ENCODE measurements around the gene CACNB2.

Gene CACNB2

DNA sequence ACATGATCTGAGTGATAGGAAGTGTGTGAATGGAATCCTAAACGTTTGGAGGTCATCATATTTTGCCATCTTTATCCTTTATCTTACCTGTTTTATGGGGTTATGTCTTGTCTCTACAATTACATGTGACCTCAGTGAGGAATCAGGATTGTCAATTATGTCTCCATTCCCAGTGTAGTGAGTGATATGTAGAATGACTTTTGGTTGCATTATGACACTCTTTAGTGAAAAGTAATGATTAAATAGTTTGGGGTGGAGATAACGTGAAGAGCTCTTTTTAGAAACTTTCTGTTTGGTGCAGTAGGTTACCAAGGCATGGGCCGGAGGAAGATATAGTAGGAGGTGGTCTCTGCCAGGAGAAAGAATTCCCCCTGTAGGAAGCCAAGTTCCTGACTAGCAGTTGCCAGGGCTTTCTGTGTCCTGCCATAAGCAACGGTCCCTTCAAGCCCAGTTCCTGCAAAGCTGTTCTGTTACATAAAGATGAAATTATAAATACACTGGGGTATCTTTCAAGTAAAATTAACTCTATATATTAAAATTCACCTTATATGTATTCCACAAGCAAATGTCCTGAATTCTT, 282.9 kb downstream of the CACNB2 start:
- peaks cover under 1% of the 10 kb centered on the region for H3K27me3 Mint-ChIP-seq (ENCODE audit: low read depth, poor library complexity)
- H3K27ac Mint-ChIP-seq: no peak overlapping the region
- DNase-seq: no peak
- H3K36me3 Mint-ChIP-seq (ENCODE audit: low read depth): no peaks in the 10 kb centered on the region
- H3K9me3 Mint-ChIP-seq: no peaks in the 10 kb centered on the region
- TF ChIP-seq, protein P1, sequence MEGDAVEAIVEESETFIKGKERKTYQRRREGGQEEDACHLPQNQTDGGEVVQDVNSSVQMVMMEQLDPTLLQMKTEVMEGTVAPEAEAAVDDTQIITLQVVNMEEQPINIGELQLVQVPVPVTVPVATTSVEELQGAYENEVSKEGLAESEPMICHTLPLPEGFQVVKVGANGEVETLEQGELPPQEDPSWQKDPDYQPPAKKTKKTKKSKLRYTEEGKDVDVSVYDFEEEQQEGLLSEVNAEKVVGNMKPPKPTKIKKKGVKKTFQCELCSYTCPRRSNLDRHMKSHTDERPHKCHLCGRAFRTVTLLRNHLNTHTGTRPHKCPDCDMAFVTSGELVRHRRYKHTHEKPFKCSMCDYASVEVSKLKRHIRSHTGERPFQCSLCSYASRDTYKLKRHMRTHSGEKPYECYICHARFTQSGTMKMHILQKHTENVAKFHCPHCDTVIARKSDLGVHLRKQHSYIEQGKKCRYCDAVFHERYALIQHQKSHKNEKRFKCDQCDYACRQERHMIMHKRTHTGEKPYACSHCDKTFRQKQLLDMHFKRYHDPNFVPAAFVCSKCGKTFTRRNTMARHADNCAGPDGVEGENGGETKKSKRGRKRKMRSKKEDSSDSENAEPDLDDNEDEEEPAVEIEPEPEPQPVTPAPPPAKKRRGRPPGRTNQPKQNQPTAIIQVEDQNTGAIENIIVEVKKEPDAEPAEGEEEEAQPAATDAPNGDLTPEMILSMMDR (IDR thresholded peaks at IDR 0.05): no peak
- no peaks in the 10 kb centered on the region for H3K4me1 Mint-ChIP-seq
- H3K4me3 Mint-ChIP-seq: no peak overlapping the region

DNA sequence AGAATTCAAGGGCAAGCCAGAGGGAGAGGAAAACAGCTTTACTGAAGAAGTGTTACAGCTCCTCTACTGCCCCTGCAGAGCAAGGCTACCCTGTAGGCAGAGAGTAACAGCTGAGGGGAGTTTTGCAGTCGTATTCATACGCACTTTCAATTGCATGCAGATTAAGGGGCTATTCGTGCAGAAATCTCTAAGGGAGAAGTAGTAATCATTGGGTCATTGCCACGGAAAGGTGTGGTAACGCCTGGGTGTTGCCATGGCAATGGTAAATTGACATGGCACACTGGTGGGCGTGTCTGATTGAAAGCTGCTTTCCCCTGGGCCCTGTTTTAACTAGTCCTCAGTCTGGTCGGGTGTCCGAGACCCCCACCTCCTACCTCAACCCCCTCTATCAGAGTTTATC, 284.0 kb downstream of the CACNB2 start:
- Mint-ChIP-seq H3K4me1 (no peaks in the 10 kb centered on the region), H3K27ac (no peak overlapping the region), H3K27me3 (ENCODE audit: low read depth, poor library complexity) (peaks cover 3% of the 10 kb centered on the region), H3K36me3 (ENCODE audit: low read depth) (no peaks in the 10 kb centered on the region), H3K9me3 (no peaks in the 10 kb centered on the region), H3K4me3 (no peak overlapping the region)
- no peak for DNase-seq
- TF ChIP-seq, protein P1 (IDR thresholded peaks at IDR 0.05): no peak

DNA sequence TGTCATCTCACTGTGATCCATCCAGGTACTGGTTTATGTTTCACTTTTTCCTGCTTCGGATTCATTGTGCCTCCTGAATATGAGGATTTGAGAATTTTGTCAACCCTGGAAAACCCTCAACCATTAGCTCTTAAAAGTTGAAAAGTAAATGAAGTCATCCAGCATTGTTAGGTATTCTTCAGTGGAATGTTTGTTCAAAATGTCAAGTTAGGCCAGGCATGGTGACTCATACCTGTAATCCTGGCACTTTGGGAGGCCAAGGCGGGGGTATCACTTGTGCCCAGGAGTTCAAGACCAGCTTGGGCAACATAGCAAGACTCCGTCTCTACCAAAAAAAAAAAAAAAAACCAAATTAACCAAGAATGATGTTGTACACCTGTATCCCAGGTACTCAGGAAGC, 289.1 kb downstream of the CACNB2 start:
- Mint-ChIP-seq H3K36me3 (ENCODE audit: low read depth) (no peaks in the 10 kb centered on the region), H3K27me3 (ENCODE audit: low read depth, poor library complexity) (peaks cover 3% of the 10 kb centered on the region), H3K4me3 (no peak overlapping the region), H3K4me1 (no peaks in the 10 kb centered on the region), H3K27ac (no peak overlapping the region), H3K9me3 (no peaks in the 10 kb centered on the region)
- DNase-seq: no peak
- TF ChIP-seq, protein P1 (IDR thresholded peaks at IDR 0.05): no peak

DNA sequence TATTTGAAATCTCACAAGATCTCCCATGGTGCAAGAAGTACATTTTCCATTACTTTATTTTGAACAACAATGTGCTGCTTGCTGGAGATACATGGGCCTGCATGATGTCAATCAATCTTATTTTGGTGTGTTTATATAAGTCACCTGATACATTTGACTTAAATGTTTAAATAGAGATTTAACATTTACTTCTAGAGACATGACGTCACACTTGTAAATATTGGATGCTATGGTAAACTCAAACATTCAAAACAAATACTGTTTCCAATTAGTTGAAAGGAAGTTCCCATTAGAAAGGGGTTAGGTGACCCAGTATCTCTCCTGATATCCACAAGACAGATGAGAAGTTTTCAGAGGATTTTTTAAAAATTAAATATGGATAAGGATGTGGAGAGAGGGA, 296.7 kb downstream of the CACNB2 start:
- Mint-ChIP-seq H3K9me3 (peaks cover 5% of the 10 kb centered on the region), H3K27me3 (ENCODE audit: low read depth, poor library complexity) (peaks cover 3% of the 10 kb centered on the region), H3K4me3 (no peak overlapping the region), H3K27ac (no peak overlapping the region), H3K4me1 (no peaks in the 10 kb centered on the region), H3K36me3 (ENCODE audit: low read depth) (no peaks in the 10 kb centered on the region)
- DNase-seq: no peak
- TF ChIP-seq, protein P1 (IDR thresholded peaks at IDR 0.05): no peak

DNA sequence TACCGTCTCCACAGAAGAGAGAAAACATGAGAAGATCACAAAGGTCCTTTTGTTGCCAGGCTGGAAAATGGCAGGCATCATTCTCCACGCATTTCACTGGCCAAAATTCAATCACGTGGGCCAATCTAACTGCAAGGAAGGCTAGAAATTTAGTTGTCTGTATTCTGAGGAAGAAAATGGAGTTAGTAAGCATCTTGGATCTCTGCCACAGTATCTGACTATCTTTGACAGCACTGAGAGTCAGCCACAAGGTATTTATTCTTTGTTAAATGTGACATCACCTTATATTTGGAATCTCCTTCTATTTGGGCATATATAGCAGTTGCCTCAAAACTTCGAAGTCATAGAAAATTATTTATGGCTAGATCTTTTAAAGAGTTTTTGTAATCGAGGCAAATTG, 297.3 kb downstream of the CACNB2 start:
- Mint-ChIP-seq H3K9me3 (peaks cover 5% of the 10 kb centered on the region), H3K4me1 (no peaks in the 10 kb centered on the region), H3K36me3 (ENCODE audit: low read depth) (no peaks in the 10 kb centered on the region), H3K27ac (no peak overlapping the region), H3K4me3 (no peak overlapping the region), H3K27me3 (ENCODE audit: low read depth, poor library complexity) (peaks cover 3% of the 10 kb centered on the region)
- DNase-seq: no peak
- TF ChIP-seq, protein P1 (IDR thresholded peaks at IDR 0.05): no peak

DNA sequence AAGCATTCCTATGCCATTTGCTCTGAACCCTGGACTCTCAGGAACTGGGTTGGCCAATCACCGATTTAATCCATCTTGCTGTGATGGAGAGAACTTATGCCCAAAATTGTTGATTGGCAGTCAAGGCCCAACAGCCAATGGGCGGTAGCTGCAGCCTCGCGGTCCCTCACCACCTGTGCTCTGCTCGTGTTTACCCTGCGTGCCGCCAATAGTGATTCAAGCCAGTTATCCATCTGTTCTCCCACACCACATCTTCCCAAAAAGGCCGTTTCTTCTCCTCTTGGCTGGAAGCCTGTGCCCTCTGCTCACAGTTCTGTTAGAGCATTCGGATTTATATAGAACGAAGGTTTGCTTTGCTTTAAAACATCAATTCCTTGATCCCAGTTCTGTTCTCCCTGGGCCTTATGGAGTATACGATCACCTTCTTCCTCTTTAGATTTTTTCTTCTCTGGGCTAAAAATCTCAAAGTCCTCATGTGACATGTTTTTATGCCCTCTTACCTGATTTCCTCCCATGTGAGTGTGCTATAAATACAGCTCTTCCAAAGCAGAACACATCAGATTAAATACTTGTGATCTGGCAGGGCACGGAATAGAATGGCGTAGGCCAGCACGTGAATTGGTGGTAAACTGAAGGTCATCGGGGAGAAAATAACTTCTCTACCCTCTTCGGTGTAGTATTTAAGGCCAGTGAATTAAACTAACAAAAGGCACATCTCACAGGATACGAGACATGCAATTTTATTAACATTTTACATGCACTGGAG, 298.3 kb downstream of the CACNB2 start:
- Mint-ChIP-seq H3K9me3 (peaks cover 5% of the 10 kb centered on the region), H3K4me3 (no peak overlapping the region), H3K36me3 (ENCODE audit: low read depth) (no peaks in the 10 kb centered on the region), H3K27ac (no peak overlapping the region), H3K27me3 (ENCODE audit: low read depth, poor library complexity) (peaks cover 3% of the 10 kb centered on the region), H3K4me1 (no peaks in the 10 kb centered on the region)
- DNase-seq: no peak
- TF ChIP-seq, protein P1 (IDR thresholded peaks at IDR 0.05): no peak
